NCI-H82 treated with DMSO at 0.1 percent for 48 hours (cell line): Measurements from ENCODE around the gene MAD2L2.

Source experiments
- DNase-seq: peaks from one replicate; lab custom pipeline; 2025; ENCODE audit not compliant: unreplicated experiment; lab: John Stamatoyannopoulos, UW

MAD2L2 gene

GRCh38 chr1:11654137-11654938 is 26.6 kb downstream of the MAD2L2 start, which contains the start of the genes FBXO2 and FBXO44:
FBXO2 (minus strand) TSS chr1:11654429; CDS start chr1:11654340, 89 bp downstream.
FBXO44 (plus strand) TSS chr1:11654877; CDS start chr1:11655836, 959 bp downstream.
- no peak for DNase-seq

DNA sequence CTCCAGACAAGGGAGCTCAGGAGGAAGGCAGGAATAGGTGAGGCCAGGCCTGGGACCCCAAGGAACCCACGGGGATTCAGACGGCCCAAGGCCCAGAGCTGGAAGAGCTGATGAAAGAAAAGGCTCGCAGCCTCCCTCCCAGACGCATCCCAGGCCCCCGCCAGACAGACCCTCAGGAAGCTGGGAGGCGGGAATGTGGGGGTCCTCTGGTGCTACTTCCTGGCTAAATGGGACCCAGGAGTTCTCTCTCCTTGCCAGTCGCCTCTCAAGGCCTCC is 27.1 kb downstream of the MAD2L2 start:
- no peak for DNase-seq

GRCh38 chr1:11653101-11653860 is 27.7 kb downstream of the MAD2L2 start:
- no peak for DNase-seq

DNA sequence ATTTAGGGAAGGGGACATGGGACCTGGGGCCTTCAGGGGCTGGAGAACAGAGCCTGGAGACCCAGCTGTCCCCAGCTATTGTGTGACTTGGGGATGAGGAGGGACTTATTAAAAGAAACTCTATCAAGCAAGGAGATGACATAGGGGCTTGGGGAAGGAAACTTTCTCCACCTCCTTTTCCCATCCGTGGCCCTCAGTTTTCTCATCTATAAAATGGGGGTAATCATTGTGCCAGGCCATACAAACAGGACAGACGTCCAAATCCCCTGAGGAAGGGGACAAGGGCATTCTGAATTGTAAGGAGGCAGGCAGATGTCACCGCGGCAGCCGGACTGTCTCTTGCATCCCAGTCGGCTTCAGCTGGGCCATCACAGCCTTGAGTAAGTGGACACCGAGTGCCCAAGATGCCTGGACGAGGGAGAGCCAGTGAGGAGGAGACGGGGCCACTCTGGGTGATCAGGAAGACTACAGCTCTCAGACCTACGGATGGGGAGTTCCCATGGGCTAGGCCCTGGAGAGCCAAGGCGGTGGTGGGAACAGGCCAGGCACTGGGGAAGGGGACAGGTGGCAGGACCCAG is 28.7 kb downstream of the MAD2L2 start:
- DNase-seq = no peak

DNA sequence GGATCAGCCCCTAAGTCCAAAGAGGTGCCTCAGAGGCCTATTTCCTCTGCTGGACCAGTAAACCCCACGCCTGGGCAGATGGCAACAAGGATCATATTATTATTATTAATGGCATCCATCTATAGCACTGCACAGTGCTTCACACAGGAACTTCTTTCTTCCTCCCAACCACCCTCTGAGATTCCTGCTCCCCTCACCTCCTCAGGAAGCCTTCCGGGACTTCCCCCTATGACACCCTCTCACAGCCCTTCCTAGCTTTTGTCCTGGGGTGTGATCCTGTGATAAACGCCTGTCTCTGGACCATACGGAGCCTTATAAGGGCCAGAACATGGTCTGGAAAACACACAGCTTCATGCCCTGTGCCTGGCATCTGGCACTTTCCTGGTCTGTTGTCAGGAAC is 29.9 kb downstream of the MAD2L2 start:
- DNase-seq = no peak

GRCh38 chr1:11650331-11650991 is 30.5 kb downstream of the MAD2L2 start:
- peak; percentile 30 for DNase-seq

- no peak for DNase-seq
These were observed 31.2 kb downstream of the MAD2L2 start for GRCh38 chr1:11649624-11650330.

DNA sequence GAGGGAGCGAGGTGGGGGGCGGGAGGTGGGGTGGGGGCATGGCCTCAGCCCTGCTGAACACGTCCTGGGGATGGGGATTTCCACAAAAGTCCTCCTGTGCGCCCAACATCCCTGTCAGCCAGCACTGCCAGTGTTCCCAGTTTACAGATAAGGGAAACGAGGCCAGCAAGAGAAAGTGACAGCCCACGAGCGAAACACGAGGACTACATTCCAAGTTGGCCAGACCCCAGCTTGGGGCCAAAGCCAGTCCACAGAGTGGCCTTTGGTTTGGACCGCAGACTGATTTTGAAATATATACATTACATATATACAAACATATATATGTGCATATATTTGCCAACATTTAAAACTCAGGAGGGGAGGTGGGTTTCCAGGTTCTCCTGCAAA is 31.7 kb downstream of the MAD2L2 start:
- no peak for DNase-seq

- no peak for DNase-seq
These were observed 32.2 kb downstream of the MAD2L2 start for GRCh38 chr1:11648732-11649158.

GRCh38 chr1:11648039-11648438 is 32.9 kb downstream of the MAD2L2 start:
- DNase-seq = no peak

DNA sequence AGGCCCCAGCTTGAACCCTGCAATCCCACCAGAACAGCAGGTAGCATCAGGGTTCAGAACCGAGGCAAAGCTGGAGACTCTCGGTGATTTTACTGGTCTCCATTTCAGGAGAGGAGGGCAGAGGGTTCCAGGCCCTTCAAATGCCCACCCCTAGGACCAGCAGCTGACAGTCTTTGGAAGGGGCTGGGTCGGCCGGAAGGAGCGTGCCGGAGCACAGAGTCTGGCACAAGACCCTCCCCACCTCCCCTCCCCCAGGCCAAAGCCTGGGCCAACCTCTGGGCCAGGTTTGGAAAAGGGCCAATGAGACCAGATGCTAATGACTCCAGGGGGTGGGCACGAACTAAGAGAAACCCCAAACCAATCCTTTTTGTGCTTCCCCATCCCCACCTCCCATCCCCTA is 33.6 kb downstream of the MAD2L2 start:
- DNase-seq = no peak

DNA sequence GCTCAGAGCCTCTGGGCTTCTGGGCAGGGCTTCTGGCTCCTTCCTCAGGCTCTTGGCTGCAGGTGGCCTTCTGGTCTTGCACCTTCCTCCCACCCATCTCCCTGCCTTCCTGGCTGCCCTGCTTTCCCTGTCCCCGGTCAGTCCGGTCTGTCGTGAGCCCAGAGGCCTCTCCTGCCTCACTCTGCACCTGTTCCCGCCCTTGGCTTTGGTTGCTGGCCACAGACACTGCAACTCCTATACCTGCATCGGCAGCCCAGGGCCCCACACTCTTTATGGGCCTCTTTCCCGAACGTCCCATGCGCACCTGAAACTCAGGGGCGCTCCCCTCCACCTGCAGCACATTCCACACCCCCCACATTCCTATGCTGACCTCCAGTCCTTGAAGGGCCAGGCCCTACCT is 34.6 kb downstream of the MAD2L2 start:
- no peak for DNase-seq

- DNase-seq = peak; percentile 73
These were observed 35.2 kb downstream of the MAD2L2 start for GRCh38 chr1:11645670-11646265.

- no peak for DNase-seq
These were observed 35.7 kb downstream of the MAD2L2 start for GRCh38 chr1:11645270-11645669.

- no peak for DNase-seq
These were observed 37.2 kb downstream of the MAD2L2 start for GRCh38 chr1:11643782-11644181.

GRCh38 chr1:11642418-11643017 is 38.4 kb downstream of the MAD2L2 start:
- DNase-seq = peak; percentile 76

GRCh38 chr1:11641776-11642305 is 39.1 kb downstream of the MAD2L2 start:
- peak; percentile 98 for DNase-seq

- DNase-seq = no peak
These were observed 40.0 kb downstream of the MAD2L2 start for GRCh38 chr1:11640944-11641343.

DNA sequence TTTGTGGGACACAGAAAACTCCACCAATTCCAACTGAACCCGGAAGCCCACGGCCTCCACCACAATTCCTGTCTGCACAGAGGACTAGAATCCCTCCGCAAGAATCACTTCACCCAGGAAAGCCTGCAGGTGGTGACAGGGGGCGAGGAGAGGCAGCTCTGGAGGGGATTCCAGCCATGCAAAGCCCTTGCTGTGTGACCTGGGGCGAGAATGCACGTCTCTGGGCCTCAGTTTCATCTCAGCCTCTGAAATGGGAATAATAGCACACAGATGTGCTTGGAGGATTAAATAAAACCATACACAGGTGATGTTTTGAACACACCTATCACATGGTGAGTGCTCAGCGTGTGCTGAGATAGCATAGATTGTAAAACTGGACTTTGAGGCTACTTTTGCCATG is 40.8 kb downstream of the MAD2L2 start:
- no peak for DNase-seq

- no peak for DNase-seq
These were observed 41.6 kb downstream of the MAD2L2 start for GRCh38 chr1:11639372-11639771.
